HCT116 (cell line): Measurements from ENCODE around the gene DAND5. TPM values are rescaled to one million over a fixed set of nuclear protein-coding genes. Genes with fewer than 3 reads are reported as not detected.

Experiments
- ATAC-seq: fragments of 200-7000 bp; cut with Tn5 transposase; 2 replicates; pipeline ENCODE4 v1.9.1; 2020; ENCODE audit warnings: mild to moderate bottlenecking, moderate library complexity
- BruUV-seq: library from RNA; stranded (reverse); fragments of 400-500 nt; replicated peaks from 2 replicates; lab custom pipeline; 2021; lab: Mats Ljungman, UMichigan
- CTCF ChIA-PET: fragments of 300-600 bp; sonication (Branson Sonifier 250); formaldehyde crosslinking; loops from one replicate; lab custom pipeline; 2021; ENCODE audit warnings: antibody characterized with exemption; lab: Charles Lee
- POLR2A ChIA-PET: fragments of 300-600, 350-600 bp; sonication (Branson Sonifier 250); formaldehyde crosslinking; loops from one replicate; lab custom pipeline; 2021; ENCODE audit warnings: antibody characterized with exemption; lab: Charles Lee
- RAD21 ChIA-PET, 2 experiments: fragments of 300-600 bp; sonication (Branson Sonifier 250); formaldehyde crosslinking; loops; one replicate each; lab custom pipeline; 2023; ENCODE audit warnings: low total read pairs in 2 of 2; ENCODE audit not compliant: uncharacterized antibody in 2 of 2, unreplicated experiment in 2 of 2, low non-redundant PET in 1 of 2; lab: Charles Lee
- DNase-seq: peaks from one replicate; pipeline ENCODE4 v3.0.0-alpha.2; 2010; ENCODE audit warnings: low read depth, low spot score
- H2AFZ ChIP-seq: fragments of 200-600 bp; shearing (Covaris generic), sonication (generic); 2 replicates; pipeline ENCODE4 v1.6.1; 2017; ENCODE audit warnings: low read depth, mixed run types, mixed read lengths, antibody characterized with exemption, low read length; ENCODE audit not compliant: poor library complexity, severe bottlenecking
- H3K27ac ChIP-seq: 2 replicates; pipeline ENCODE4 v1.5.1; 2012; ENCODE audit warnings: low read depth, low read length
- H3K27me3 ChIP-seq: fragments of 200-600 bp; sonication (generic); 2 replicates; pipeline ENCODE4 v1.6.1; 2016; ENCODE audit warnings: mixed run types, low read length, mixed read lengths; ENCODE audit not compliant: insufficient read depth
- H3K36me3 ChIP-seq, 2 experiments: fragments of 200-500 bp in 1 of 2; fragments of 200-600 bp in 1 of 2; sonication (Bioruptor generic) in 1 of 2; sonication (generic) in 1 of 2; 2 replicates each; pipeline versions ENCODE4 v1.5.1 to v1.6.1; 2014 to 2016; ENCODE audit warnings: low read length in 2 of 2, inconsistent platforms in 1 of 2, mixed read lengths in 1 of 2, mixed run types in 1 of 2; ENCODE audit not compliant: insufficient read depth in 2 of 2, control insufficient read depth in 1 of 2
- H3K4me1 ChIP-seq, 2 experiments: fragments of 200-600 bp in 1 of 2; sonication (generic) in 1 of 2; 2 replicates each; pipeline versions ENCODE4 v1.5.1 to v1.6.1; 2012 to 2017; ENCODE audit warnings: low read length in 2 of 2, inconsistent platforms in 1 of 2, mild to moderate bottlenecking in 1 of 2, mixed read lengths in 1 of 2, mixed run types in 1 of 2, moderate library complexity in 1 of 2; ENCODE audit not compliant: insufficient read depth in 2 of 2, control insufficient read depth in 1 of 2
- H3K4me2 ChIP-seq: fragments of 200-600 bp; sonication (generic); 2 replicates; pipeline ENCODE4 v1.6.1; 2017; ENCODE audit warnings: mixed run types, low read length, mixed read lengths
- H3K4me3 ChIP-seq, 2 experiments: fragments of 200-600 bp in 1 of 2; sonication (generic) in 1 of 2; replicated peaks in 1 of 2; 2 replicates each; pipeline ENCODE4 v1.5.1; 2011 to 2016; ENCODE audit warnings: low read length in 2 of 2, control low read depth in 1 of 2, low read depth in 1 of 2, mild to moderate bottlenecking in 1 of 2, mixed read lengths in 1 of 2, mixed run types in 1 of 2
- H3K79me2 ChIP-seq: fragments of 200-600 bp; sonication (generic); 2 replicates; pipeline ENCODE4 v1.6.1; 2017; ENCODE audit warnings: mild to moderate bottlenecking, mixed run types, low read length, moderate library complexity, mixed read lengths; ENCODE audit not compliant: insufficient read depth
- H3K9ac ChIP-seq: fragments of 200-600 bp; sonication (generic); 2 replicates; pipeline ENCODE4 v1.6.1; 2016; ENCODE audit warnings: low read length, mixed read lengths
- H3K9me2 ChIP-seq: fragments of 200-600 bp; sonication (generic), shearing (Covaris generic); 2 replicates; pipeline ENCODE4 v1.6.1; 2017; ENCODE audit warnings: mixed run types, mild to moderate bottlenecking, moderate library complexity; ENCODE audit not compliant: insufficient read depth
- H3K9me3 ChIP-seq, 2 experiments: fragments of 200-500 bp in 1 of 2; fragments of 200-600 bp in 1 of 2; sonication (Bioruptor generic) in 1 of 2; sonication (generic) in 1 of 2; 2 replicates each; pipeline ENCODE4 v1.6.1; 2014 to 2017; ENCODE audit warnings: low read length in 2 of 2, mixed read lengths in 2 of 2, inconsistent platforms in 1 of 2, low read depth in 1 of 2, mild to moderate bottlenecking in 1 of 2, mixed run types in 1 of 2, moderate library complexity in 1 of 2; ENCODE audit not compliant: control insufficient read depth in 1 of 2, insufficient read depth in 1 of 2
- H4K20me1 ChIP-seq: fragments of 200-600 bp; sonication (generic), shearing (Covaris generic); 2 replicates; pipeline ENCODE4 v1.6.1; 2017; ENCODE audit warnings: mixed run types, mild to moderate bottlenecking, moderate library complexity; ENCODE audit not compliant: insufficient read depth
- CEBPB ChIP-seq: IDR thresholded peaks from 2 replicates; pipeline ENCODE4 v1.6.1; 2012; ENCODE audit warnings: low read depth
- EGR1 ChIP-seq: IDR thresholded peaks from 2 replicates; pipeline ENCODE4 v1.6.1; 2012; ENCODE audit warnings: low read depth
- ELF1 ChIP-seq: IDR thresholded peaks from 2 replicates; pipeline ENCODE4 v1.6.1; 2012; ENCODE audit warnings: low read depth, borderline replicate concordance
- FOSL1 ChIP-seq: IDR thresholded peaks from 2 replicates; pipeline ENCODE4 v1.6.1; 2012; ENCODE audit warnings: low read depth
- POLR2AphosphoS5 ChIP-seq: IDR thresholded peaks from 2 replicates; pipeline ENCODE4 v1.6.1; 2011; ENCODE audit warnings: mild to moderate bottlenecking, low read depth, low read length, moderate library complexity
- TCF7L2 ChIP-seq: IDR thresholded peaks from 2 replicates; pipeline ENCODE4 v1.7.0; 2011; ENCODE audit warnings: borderline replicate concordance, inconsistent platforms; ENCODE audit not compliant: insufficient read depth, insufficient read length; ENCODE audit errors: extremely low read depth
- ZFX ChIP-seq: fragments of 450-650 bp; IDR thresholded peaks from 2 replicates; pipeline ENCODE4 v1.6.1; 2017
- ZNF274 ChIP-seq: fragments of 200-500 bp; sonication (Bioruptor generic); IDR thresholded peaks from 2 replicates; pipeline ENCODE4 v1.6.1; 2014; ENCODE audit warnings: mild to moderate bottlenecking, low read depth, low read length, inconsistent platforms
- intact Hi-C: fragments of 100-400 bp; cut with micrococcal nuclease; formaldehyde crosslinking; loops from 2 replicates; pipeline ENCODE4 v1.10.0; 2022
- total RNA-seq: library from RNA; stranded (reverse); gene quantifications from one replicate; pipeline ENCODE4 v1.2.1, GENCODE V29; 2021; ENCODE audit not compliant: unreplicated experiment
- TF ChIP-seq, protein P1 (sequence below): IDR thresholded peaks from 2 replicates; pipeline ENCODE4 v1.6.1; 2012; ENCODE audit warnings: low read depth
- TF ChIP-seq, protein P2 (sequence below): IDR thresholded peaks from 2 replicates; pipeline ENCODE4 v1.6.1; 2012
- TF ChIP-seq, protein P3 (sequence below), 3 experiments: fragments of 200-600 bp in 1 of 3; sonication (generic) in 1 of 3; IDR thresholded peaks in 2 of 3; conservative IDR thresholded peaks in 1 of 3; 2 replicates each; pipeline ENCODE4 v1.5.1; 2012 to 2017; ENCODE audit warnings: low read depth in 2 of 3, low read length in 2 of 3, antibody characterized with exemption in 1 of 3, borderline replicate concordance in 1 of 3, control low read depth in 1 of 3, mild to moderate bottlenecking in 1 of 3, mixed read lengths in 1 of 3, mixed run types in 1 of 3, moderate library complexity in 1 of 3; ENCODE audit not compliant: insufficient read depth in 1 of 3
- TF ChIP-seq, protein P4 (sequence below): IDR thresholded peaks from 2 replicates; pipeline ENCODE4 v1.6.1; 2011; ENCODE audit warnings: mild to moderate bottlenecking, low read length, moderate library complexity; ENCODE audit not compliant: insufficient replicate concordance; ENCODE audit errors: extremely low read depth

Gene DAND5
- total RNA-seq, 1 experiment from 2014 or later, result 0.25 TPM

DNA sequence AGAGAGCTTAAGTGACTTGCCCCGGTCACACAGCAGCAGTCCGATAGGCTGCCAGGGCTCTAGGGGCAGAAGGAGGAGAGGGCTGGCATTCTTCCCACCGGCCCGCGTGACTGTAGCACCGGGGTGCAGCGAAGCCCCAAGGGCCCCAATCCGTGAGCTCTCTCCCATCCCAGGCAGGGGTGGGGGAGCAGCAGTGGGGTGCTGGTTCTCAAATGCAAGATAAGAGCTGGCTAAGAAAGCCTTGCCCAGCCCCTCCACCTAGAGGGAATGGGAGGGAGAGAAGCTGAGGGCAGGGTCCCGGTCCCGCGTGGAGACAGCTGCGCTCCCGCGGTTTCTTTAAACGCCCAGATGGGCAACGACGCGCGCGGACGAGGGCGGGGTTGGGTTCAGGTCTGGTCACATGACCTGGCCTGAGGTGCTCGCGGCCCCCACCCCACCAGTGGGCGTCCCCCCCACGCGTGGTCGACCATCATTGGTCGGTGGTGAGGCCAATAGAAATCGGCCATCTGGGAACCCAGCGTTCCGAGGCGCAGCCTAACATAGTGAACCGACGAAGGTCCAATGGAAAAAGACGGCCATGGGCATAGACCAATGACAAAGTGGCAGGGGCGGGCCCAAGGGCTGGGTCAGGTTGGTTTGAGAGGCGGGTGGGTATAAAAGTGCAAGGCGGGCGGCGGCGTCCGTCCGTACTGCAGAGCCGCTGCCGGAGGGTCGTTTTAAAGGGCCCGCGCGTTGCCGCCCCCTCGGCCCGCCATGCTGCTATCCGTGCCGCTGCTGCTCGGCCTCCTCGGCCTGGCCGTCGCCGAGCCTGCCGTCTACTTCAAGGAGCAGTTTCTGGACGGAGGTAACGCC, 31.2 kb upstream of the DAND5 start, which contains the start of gene CALR (continued):
- TF ChIP-seq, protein P1, sequence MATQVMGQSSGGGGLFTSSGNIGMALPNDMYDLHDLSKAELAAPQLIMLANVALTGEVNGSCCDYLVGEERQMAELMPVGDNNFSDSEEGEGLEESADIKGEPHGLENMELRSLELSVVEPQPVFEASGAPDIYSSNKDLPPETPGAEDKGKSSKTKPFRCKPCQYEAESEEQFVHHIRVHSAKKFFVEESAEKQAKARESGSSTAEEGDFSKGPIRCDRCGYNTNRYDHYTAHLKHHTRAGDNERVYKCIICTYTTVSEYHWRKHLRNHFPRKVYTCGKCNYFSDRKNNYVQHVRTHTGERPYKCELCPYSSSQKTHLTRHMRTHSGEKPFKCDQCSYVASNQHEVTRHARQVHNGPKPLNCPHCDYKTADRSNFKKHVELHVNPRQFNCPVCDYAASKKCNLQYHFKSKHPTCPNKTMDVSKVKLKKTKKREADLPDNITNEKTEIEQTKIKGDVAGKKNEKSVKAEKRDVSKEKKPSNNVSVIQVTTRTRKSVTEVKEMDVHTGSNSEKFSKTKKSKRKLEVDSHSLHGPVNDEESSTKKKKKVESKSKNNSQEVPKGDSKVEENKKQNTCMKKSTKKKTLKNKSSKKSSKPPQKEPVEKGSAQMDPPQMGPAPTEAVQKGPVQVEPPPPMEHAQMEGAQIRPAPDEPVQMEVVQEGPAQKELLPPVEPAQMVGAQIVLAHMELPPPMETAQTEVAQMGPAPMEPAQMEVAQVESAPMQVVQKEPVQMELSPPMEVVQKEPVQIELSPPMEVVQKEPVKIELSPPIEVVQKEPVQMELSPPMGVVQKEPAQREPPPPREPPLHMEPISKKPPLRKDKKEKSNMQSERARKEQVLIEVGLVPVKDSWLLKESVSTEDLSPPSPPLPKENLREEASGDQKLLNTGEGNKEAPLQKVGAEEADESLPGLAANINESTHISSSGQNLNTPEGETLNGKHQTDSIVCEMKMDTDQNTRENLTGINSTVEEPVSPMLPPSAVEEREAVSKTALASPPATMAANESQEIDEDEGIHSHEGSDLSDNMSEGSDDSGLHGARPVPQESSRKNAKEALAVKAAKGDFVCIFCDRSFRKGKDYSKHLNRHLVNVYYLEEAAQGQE, result no peak

DNA sequence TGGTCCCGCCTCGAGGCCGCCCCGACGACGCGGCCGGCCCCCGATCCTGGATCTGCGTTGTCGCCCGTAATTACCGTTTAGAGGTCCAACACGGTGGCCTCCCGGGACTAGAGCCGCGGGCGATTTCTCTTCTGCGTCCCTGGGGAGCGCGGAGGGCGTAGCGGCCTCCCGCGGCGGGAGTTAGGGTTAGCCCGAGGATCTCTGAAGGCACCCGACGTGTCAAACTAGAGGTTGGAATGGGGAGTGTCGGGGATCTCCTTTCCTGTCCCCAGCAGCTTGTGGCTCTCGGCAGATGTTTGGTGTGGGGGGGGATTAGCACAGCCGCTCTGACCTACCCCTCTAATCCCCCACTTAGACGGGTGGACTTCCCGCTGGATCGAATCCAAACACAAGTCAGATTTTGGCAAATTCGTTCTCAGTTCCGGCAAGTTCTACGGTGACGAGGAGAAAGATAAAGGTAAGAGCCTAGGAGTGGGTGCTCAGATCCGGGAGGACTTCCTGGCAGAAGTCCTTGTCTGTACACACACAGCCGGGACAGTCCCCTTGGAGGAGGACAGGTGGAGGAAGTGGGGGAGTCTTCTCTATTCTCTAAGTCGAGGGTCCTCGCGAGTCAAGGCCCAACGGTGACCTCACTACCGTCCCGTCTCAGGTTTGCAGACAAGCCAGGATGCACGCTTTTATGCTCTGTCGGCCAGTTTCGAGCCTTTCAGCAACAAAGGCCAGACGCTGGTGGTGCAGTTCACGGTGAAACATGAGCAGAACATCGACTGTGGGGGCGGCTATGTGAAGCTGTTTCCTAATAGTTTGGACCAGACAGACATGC, 30.4 kb upstream of the DAND5 start:
- H3K79me2 ChIP-seq, result peaks cover 48% of the 10 kb centered on the region
- no peaks in the 10 kb centered on the region for H3K27me3 ChIP-seq
- no peak overlapping the region for H2AFZ ChIP-seq
- no peak for TF ChIP-seq ELF1
- no peak for TF ChIP-seq EGR1
- TF ChIP-seq, protein P2, sequence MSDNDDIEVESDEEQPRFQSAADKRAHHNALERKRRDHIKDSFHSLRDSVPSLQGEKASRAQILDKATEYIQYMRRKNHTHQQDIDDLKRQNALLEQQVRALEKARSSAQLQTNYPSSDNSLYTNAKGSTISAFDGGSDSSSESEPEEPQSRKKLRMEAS, result 0 out of 2 replicates have a peak, but pooled peaks have one; percentile 10
- TF ChIP-seq FOSL1, result no peak
- TF ChIP-seq POLR2AphosphoS5, result no peak
- no peak for TF ChIP-seq ZNF274
- TF ChIP-seq, protein P3, sequence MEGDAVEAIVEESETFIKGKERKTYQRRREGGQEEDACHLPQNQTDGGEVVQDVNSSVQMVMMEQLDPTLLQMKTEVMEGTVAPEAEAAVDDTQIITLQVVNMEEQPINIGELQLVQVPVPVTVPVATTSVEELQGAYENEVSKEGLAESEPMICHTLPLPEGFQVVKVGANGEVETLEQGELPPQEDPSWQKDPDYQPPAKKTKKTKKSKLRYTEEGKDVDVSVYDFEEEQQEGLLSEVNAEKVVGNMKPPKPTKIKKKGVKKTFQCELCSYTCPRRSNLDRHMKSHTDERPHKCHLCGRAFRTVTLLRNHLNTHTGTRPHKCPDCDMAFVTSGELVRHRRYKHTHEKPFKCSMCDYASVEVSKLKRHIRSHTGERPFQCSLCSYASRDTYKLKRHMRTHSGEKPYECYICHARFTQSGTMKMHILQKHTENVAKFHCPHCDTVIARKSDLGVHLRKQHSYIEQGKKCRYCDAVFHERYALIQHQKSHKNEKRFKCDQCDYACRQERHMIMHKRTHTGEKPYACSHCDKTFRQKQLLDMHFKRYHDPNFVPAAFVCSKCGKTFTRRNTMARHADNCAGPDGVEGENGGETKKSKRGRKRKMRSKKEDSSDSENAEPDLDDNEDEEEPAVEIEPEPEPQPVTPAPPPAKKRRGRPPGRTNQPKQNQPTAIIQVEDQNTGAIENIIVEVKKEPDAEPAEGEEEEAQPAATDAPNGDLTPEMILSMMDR (IDR thresholded peaks at IDR 0.05 in 2 of 3, conservative IDR thresholded peaks at IDR 0.05 in 1 of 3; ENCODE audit: borderline replicate concordance in 1 of 3, insufficient read depth in 1 of 3, low read depth in 2 of 3, low read length in 2 of 3), result 0 out of 6 replicates have a peak, but pooled peaks of 1 of the 3 experiments have one; percentile 16
- no peak for TF ChIP-seq TCF7L2
- peak; percentile 54; the same call in 1 of the 2 replicates for TF ChIP-seq ZFX
- TF ChIP-seq, protein P4, sequence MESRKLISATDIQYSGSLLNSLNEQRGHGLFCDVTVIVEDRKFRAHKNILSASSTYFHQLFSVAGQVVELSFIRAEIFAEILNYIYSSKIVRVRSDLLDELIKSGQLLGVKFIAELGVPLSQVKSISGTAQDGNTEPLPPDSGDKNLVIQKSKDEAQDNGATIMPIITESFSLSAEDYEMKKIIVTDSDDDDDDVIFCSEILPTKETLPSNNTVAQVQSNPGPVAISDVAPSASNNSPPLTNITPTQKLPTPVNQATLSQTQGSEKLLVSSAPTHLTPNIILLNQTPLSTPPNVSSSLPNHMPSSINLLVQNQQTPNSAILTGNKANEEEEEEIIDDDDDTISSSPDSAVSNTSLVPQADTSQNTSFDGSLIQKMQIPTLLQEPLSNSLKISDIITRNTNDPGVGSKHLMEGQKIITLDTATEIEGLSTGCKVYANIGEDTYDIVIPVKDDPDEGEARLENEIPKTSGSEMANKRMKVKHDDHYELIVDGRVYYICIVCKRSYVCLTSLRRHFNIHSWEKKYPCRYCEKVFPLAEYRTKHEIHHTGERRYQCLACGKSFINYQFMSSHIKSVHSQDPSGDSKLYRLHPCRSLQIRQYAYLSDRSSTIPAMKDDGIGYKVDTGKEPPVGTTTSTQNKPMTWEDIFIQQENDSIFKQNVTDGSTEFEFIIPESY, result no peak
- TF ChIP-seq CEBPB, result no peak
- TF ChIP-seq, all 23 proteins: peak for 3
- no peak for DNase-seq
- ATAC-seq, result peak; percentile 16
- Histone ChIP-seq H3K4me3 (peak overlapping the region; percentile 98 to 99), H3K36me3 (peaks cover 27 to 45% of the 10 kb centered on the region in 2 experiments), H3K4me2 (peak overlapping the region; percentile 87), H3K9me3 (no peaks in the 10 kb centered on the region), H3K9me2 (no peaks in the 10 kb centered on the region), H3K27ac (peak overlapping the region; percentile 78), H3K4me1 (peaks cover 15 to 47% of the 10 kb centered on the region in 2 experiments), H3K9ac (peak overlapping the region; percentile 95), H4K20me1 (no peaks in the 10 kb centered on the region)
- CTCF ChIA-PET, result no interaction called here
- BruUV-seq, result TSS peak; percentile 72
- POLR2A ChIA-PET, result interaction anchor here (0.9 kb wide), 1 partner anchor 48 kb away, joined by 4 read pairs; the partner anchor contains the start of gene GCDH
- intact Hi-C loops, result loop anchor here (2.0 kb wide), 1 partner anchor 48 kb away; the partner anchor contains the start of gene GCDH
- RAD21 ChIA-PET, result no interaction called here
